Neuronal stem cell (in vitro differentiated cells): Measurements from ENCODE around the gene RGS6.

Experiments used
- DNase-seq: peaks from one replicate; pipeline ENCODE4 v3.0.0-alpha.2; 2013; ENCODE audit warnings: low spot score
- H2AFZ ChIP-seq: one replicate; pipeline ENCODE4 v1.6.1; 2013; ENCODE audit warnings: mild to moderate bottlenecking, low read length, inconsistent platforms
- H2AK5ac ChIP-seq: 2 replicates; pipeline ENCODE4 v1.6.1; 2013; ENCODE audit warnings: low read depth, mild to moderate bottlenecking, inconsistent platforms, low read length, moderate library complexity, mixed read lengths
- H2BK120ac ChIP-seq: 2 replicates; pipeline ENCODE4 v1.6.1; 2013; ENCODE audit warnings: low read depth, mild to moderate bottlenecking, inconsistent platforms, low read length, moderate library complexity, mixed read lengths
- H2BK12ac ChIP-seq: one replicate; pipeline ENCODE4 v1.6.1; 2013; ENCODE audit warnings: low read length, inconsistent platforms
- H2BK15ac ChIP-seq: 2 replicates; pipeline ENCODE4 v1.6.1; 2013; ENCODE audit warnings: mild to moderate bottlenecking, low read length, inconsistent platforms, mixed read lengths
- H2BK5ac ChIP-seq: one replicate; pipeline ENCODE4 v1.6.1; 2013; ENCODE audit warnings: inconsistent platforms, mild to moderate bottlenecking, low read length, moderate library complexity
- H3K14ac ChIP-seq: one replicate; pipeline ENCODE4 v1.6.1; 2013; ENCODE audit warnings: low read length, inconsistent platforms
- H3K18ac ChIP-seq: 2 replicates; pipeline ENCODE4 v1.6.1; 2013; ENCODE audit warnings: low read length, inconsistent platforms
- H3K23ac ChIP-seq: 2 replicates; pipeline ENCODE4 v1.6.1; 2013; ENCODE audit warnings: low read depth, mild to moderate bottlenecking, mixed read lengths, low read length, inconsistent platforms; ENCODE audit not compliant: poor library complexity
- H3K27ac ChIP-seq: replicated peaks from 3 replicates; pipeline ENCODE4 v1.5.1; 2013; ENCODE audit warnings: low read length, inconsistent platforms
- H3K27me3 ChIP-seq, 3 experiments: 2 replicates each; pipeline ENCODE4 v1.6.1; 2013; ENCODE audit warnings: low read length in 3 of 3, mild to moderate bottlenecking in 2 of 3, inconsistent platforms in 1 of 3, low read depth in 1 of 3, mixed read lengths in 1 of 3, moderate library complexity in 1 of 3; ENCODE audit not compliant: control insufficient read depth in 3 of 3, insufficient read depth in 3 of 3
- H3K36me3 ChIP-seq, 2 donors: replicated peaks in 1 of 2; 2 replicates each; pipeline ENCODE4 v1.6.1; 2013; ENCODE audit warnings: low read length in 2 of 2; ENCODE audit not compliant: control insufficient read depth in 2 of 2, insufficient read depth in 2 of 2
- H3K4ac ChIP-seq: 2 replicates; pipeline ENCODE4 v1.6.1; 2013; ENCODE audit warnings: inconsistent platforms, mild to moderate bottlenecking, low read length, moderate library complexity
- H3K4me1 ChIP-seq, 2 donors: 1 replicate in 1 of 2; 2 replicates in 1 of 2; pipeline ENCODE4 v1.6.1; 2013; ENCODE audit warnings: low read length in 2 of 2, low read depth in 1 of 2; ENCODE audit not compliant: control insufficient read depth in 2 of 2, insufficient read depth in 1 of 2
- H3K4me2 ChIP-seq: one replicate; pipeline ENCODE4 v1.6.1; 2013; ENCODE audit warnings: mild to moderate bottlenecking, low read length, inconsistent platforms; ENCODE audit not compliant: insufficient read depth, poor library complexity, severe bottlenecking
- H3K4me3 ChIP-seq, 2 donors: 2 replicates each; pipeline ENCODE4 v1.5.1; 2013; ENCODE audit warnings: low read length in 2 of 2, mild to moderate bottlenecking in 2 of 2, inconsistent platforms in 1 of 2, moderate library complexity in 1 of 2
- H3K79me1 ChIP-seq: one replicate; pipeline ENCODE4 v1.6.1; 2013; ENCODE audit warnings: low read depth, mild to moderate bottlenecking, inconsistent platforms, low read length, moderate library complexity
- H3K9ac ChIP-seq: one replicate; pipeline ENCODE4 v1.6.1; 2013; ENCODE audit warnings: mild to moderate bottlenecking, low read depth, low read length, inconsistent platforms; ENCODE audit not compliant: poor library complexity
- H3K9me3 ChIP-seq, 2 donors: replicated peaks in 1 of 2; 2 replicates each; pipeline versions ENCODE3 to v1.6.1; 2013; ENCODE audit warnings: low read length in 2 of 2, mild to moderate bottlenecking in 2 of 2, inconsistent platforms in 1 of 2, low read depth in 1 of 2, mixed read lengths in 1 of 2, moderate library complexity in 1 of 2; ENCODE audit not compliant: control insufficient read depth in 2 of 2, insufficient read depth in 1 of 2
- H4K8ac ChIP-seq: one replicate; pipeline ENCODE4 v1.6.1; 2013; ENCODE audit warnings: low read depth, mild to moderate bottlenecking, inconsistent platforms, low read length, moderate library complexity
- H4K91ac ChIP-seq: one replicate; pipeline ENCODE4 v1.6.1; 2013; ENCODE audit warnings: low read length, low read depth, mild to moderate bottlenecking, inconsistent platforms; ENCODE audit not compliant: poor library complexity
- WGBS, 2 donors: extraction: QIAGEN DNeasy Blood & Tissue Kit; methylation state at CpG; one replicate each; pipeline ENCODE4 v1.1.7; 2013; ENCODE audit warnings: missing lambda C conversion rate in 2 of 2, mixed read lengths in 1 of 2; ENCODE audit not compliant: insufficient read length in 2 of 2, insufficient replicate concordance in 1 of 2; ENCODE audit errors: extremely low coverage in 2 of 2; 5-methylcytosine and 5-hydroxymethylcytosine counted together

Gene RGS6

GRCh38 chr14:72600551-72601330 lies 668.5 kb downstream of the RGS6 start:
- Histone ChIP-seq H3K14ac (no peak overlapping the region), H2AK5ac (peak overlapping the region; percentile 60), H2BK120ac (peak overlapping the region; percentile 33), H3K9me3 (no peaks in the 10 kb centered on the region), H3K27ac (no peak overlapping the region), H3K27me3 (peaks cover 0 to 10% (median 0%) of the 10 kb centered on the region in 3 experiments), H3K4me2 (no peak overlapping the region), H3K23ac (peak overlapping the region; percentile 14), H3K36me3 (no peaks in the 10 kb centered on the region), H2BK5ac (no peak overlapping the region), H3K18ac (peak overlapping the region; percentile 91), H3K9ac (no peak overlapping the region), H3K79me1 (no peaks in the 10 kb centered on the region), H2AFZ (peak overlapping the region; percentile 53), H4K91ac (no peak overlapping the region), H4K8ac (no peak overlapping the region), H3K4me1 (peaks cover 10 to 14% of the 10 kb centered on the region in 2 donors), H3K4me3 (no peak overlapping the region), H2BK12ac (no peak overlapping the region), H3K4ac (no peak overlapping the region), H2BK15ac (no peak overlapping the region)
- WGBS, 2 donors, result no CpG with 5 or more reads among the region's 9 CpGs
- DNase-seq, result no peak

- DNase-seq, result no peak
Measured at GRCh38 chr14:72603639-72604038, 671.4 kb downstream of the RGS6 start.

GRCh38 chr14:72604133-72604532 lies 671.9 kb downstream of the RGS6 start:
- no peak overlapping the region for H2BK15ac ChIP-seq
- H3K18ac ChIP-seq, result no peak overlapping the region
- H2AK5ac ChIP-seq, result no peak overlapping the region
- H3K4me3 ChIP-seq, result no peak overlapping the region
- no peak for DNase-seq
- H3K14ac ChIP-seq, result no peak overlapping the region
- H3K9me3 ChIP-seq, result no peaks in the 10 kb centered on the region
- H3K36me3 ChIP-seq, result no peaks in the 10 kb centered on the region
- no peak overlapping the region for H2BK5ac ChIP-seq
- no peaks in the 10 kb centered on the region for H3K79me1 ChIP-seq
- H2BK12ac ChIP-seq, result no peak overlapping the region
- no CpG with 5 or more reads among the region's 3 CpGs for WGBS, 2 donors
- H2BK120ac ChIP-seq, result no peak overlapping the region
- H3K23ac ChIP-seq, result no peak overlapping the region
- peaks cover 14 to 20% of the 10 kb centered on the region in 2 donors for H3K4me1 ChIP-seq
- H3K4me2 ChIP-seq, result no peak overlapping the region
- H3K27me3 ChIP-seq, result peaks cover 0 to 10% (median 0%) of the 10 kb centered on the region in 3 experiments
- H4K91ac ChIP-seq, result no peak overlapping the region
- H2AFZ ChIP-seq, result no peak overlapping the region
- no peak overlapping the region for H4K8ac ChIP-seq
- H3K27ac ChIP-seq, result no peak overlapping the region
- H3K9ac ChIP-seq, result no peak overlapping the region
- no peak overlapping the region for H3K4ac ChIP-seq

More at GRCh38 chr14:72603639-72604038, 671.4 kb downstream of the RGS6 start:
- Histone ChIP-seq H3K36me3 (no peaks in the 10 kb centered on the region), H2BK12ac (no peak overlapping the region), H2AFZ (no peak overlapping the region), H3K27ac (no peak overlapping the region), H3K23ac (no peak overlapping the region), H2BK5ac (no peak overlapping the region), H3K14ac (no peak overlapping the region), H3K4me2 (no peak overlapping the region), H3K9me3 (no peaks in the 10 kb centered on the region), H4K8ac (no peak overlapping the region), H4K91ac (no peak overlapping the region), H3K9ac (no peak overlapping the region), H2AK5ac (no peak overlapping the region), H3K4ac (no peak overlapping the region), H3K27me3 (peaks cover 0 to 10% (median 0%) of the 10 kb centered on the region in 3 experiments), H3K4me3 (no peak overlapping the region), H3K79me1 (no peaks in the 10 kb centered on the region), H3K4me1 (peaks cover 14 to 20% of the 10 kb centered on the region in 2 donors), H2BK15ac (no peak overlapping the region), H2BK120ac (no peak overlapping the region), H3K18ac (no peak overlapping the region)
- WGBS, 2 donors, result 100% methylated on average over 1 of the region's 4 CpGs; no CpG with 5 or more reads in 1 of the 2 donors

GRCh38 chr14:72605096-72605920 lies 673.1 kb downstream of the RGS6 start:
- no peak for DNase-seq
- H2BK15ac ChIP-seq, result no peak overlapping the region
- no peak overlapping the region for H3K4me3 ChIP-seq
- no peak overlapping the region for H3K14ac ChIP-seq
- H2AK5ac ChIP-seq, result no peak overlapping the region
- no peaks in the 10 kb centered on the region for H3K9me3 ChIP-seq
- peaks cover 7 to 15% of the 10 kb centered on the region in 2 donors for H3K4me1 ChIP-seq
- no peak overlapping the region for H2BK5ac ChIP-seq
- peaks cover 0 to 10% (median 0%) of the 10 kb centered on the region in 3 experiments for H3K27me3 ChIP-seq
- H4K8ac ChIP-seq, result no peak overlapping the region
- H2BK120ac ChIP-seq, result no peak overlapping the region
- H3K18ac ChIP-seq, result peak overlapping the region; percentile 4
- H3K4ac ChIP-seq, result no peak overlapping the region
- H4K91ac ChIP-seq, result no peak overlapping the region
- no peak overlapping the region for H3K9ac ChIP-seq
- H2BK12ac ChIP-seq, result no peak overlapping the region
- no peak overlapping the region for H2AFZ ChIP-seq
- WGBS, 2 donors, result no CpG with 5 or more reads among the region's 18 CpGs
- H3K4me2 ChIP-seq, result no peak overlapping the region
- no peaks in the 10 kb centered on the region for H3K79me1 ChIP-seq
- no peak overlapping the region for H3K27ac ChIP-seq
- no peaks in the 10 kb centered on the region for H3K36me3 ChIP-seq
- no peak overlapping the region for H3K23ac ChIP-seq
